Body of pancreas (tissue), 4 donors: Measurements from ENCODE around the gene TPSB2. TPM values are rescaled to one million over a fixed set of nuclear protein-coding genes. Genes with fewer than 3 reads are reported as not detected.

Experiments used
- ATAC-seq: fragments of 150-250 bp; one replicate; pipeline ENCODE4 v1.9.1; 2016
- DNase-seq, 4 donors: peaks; one replicate each; pipeline ENCODE4 v3.0.0-alpha.2; 2019
- H3K27ac ChIP-seq, 4 donors: fragments of 200-600 bp; sonication (generic); 1 replicate in 3 of 4; 2 replicates in 1 of 4; pipeline versions ENCODE4 v1.5.1 to v1.6.1; 2016 to 2019; ENCODE audit warnings: mild to moderate bottlenecking in 1 of 4, mixed read lengths in 1 of 4, moderate library complexity in 1 of 4
- H3K27me3 ChIP-seq, 2 donors: fragments of 200-600 bp; sonication (generic); one replicate each; pipeline ENCODE4 v1.6.0; 2016; ENCODE audit warnings: mild to moderate bottlenecking in 1 of 2
- H3K36me3 ChIP-seq, 2 donors: fragments of 200-600 bp; sonication (generic); replicated peaks in 1 of 2; 2 replicates each; pipeline ENCODE4 v1.5.1; 2016; ENCODE audit warnings: low read depth in 2 of 2; ENCODE audit not compliant: insufficient read depth in 1 of 2
- H3K4me1 ChIP-seq: fragments of 200-600 bp; sonication (generic); one replicate; pipeline ENCODE4 v1.6.0; 2016
- H3K4me3 ChIP-seq, 2 donors: fragments of 200-600 bp; sonication (generic); 1 replicate in 1 of 2; 2 replicates in 1 of 2; pipeline ENCODE4 v1.5.1; 2016 to 2019
- H3K9me3 ChIP-seq, 3 donors: fragments of 200-600 bp; sonication (generic); 1 replicate in 2 of 3; 2 replicates in 1 of 3; pipeline ENCODE4 v1.5.1; 2016
- CTCF ChIP-seq, 7 experiments: fragments of 450-650 bp in 4 of 7; fragments of 200-600 bp in 3 of 7; sonication (generic) in 3 of 7; IDR thresholded peaks; one replicate each; pipeline ENCODE4 v1.5.1; 2016 to 2019; ENCODE audit warnings: antibody characterized with exemption in 7 of 7
- POLR2A ChIP-seq, 3 donors: fragments of 450-650 bp; IDR thresholded peaks; one replicate each; pipeline ENCODE4 v1.6.1; 2016; ENCODE audit warnings: antibody characterized with exemption in 3 of 3, mild to moderate bottlenecking in 2 of 3
- WGBS, 2 donors: methylation state at CpG; one replicate each; pipeline ENCODE4 v1.1.5; 2017; 5-methylcytosine and 5-hydroxymethylcytosine counted together
- intact Hi-C: fragments of 100-400 bp; cut with DNase I; formaldehyde crosslinking; loops from one replicate; pipeline ENCODE4 v1.15.1; 2023
- total RNA-seq, 2 donors: library from RNA; depleted of rRNA; stranded (reverse); fragments of >200 nt; gene quantifications; one replicate each; pipeline ENCODE4 v1.1.0, GENCODE V29; 2016

The TPSB2 gene
- total RNA-seq, 2 donors from 2014 or later: 4.4 to 21.8 TPM

- Histone ChIP-seq H3K4me1 (peaks cover 9% of the 10 kb centered on the region), H3K27ac (no peak overlapping the region), H3K9me3 (no peaks in the 10 kb centered on the region), H3K36me3 (no peaks in the 10 kb centered on the region), H3K4me3 (no peak overlapping the region), H3K27me3 (peaks cover 0 to 10% of the 10 kb centered on the region in 2 donors)
- no peak for ATAC-seq
- intact Hi-C loops: no loop called here
- TF ChIP-seq POLR2A (IDR thresholded peaks at IDR 0.05) (no peak), CTCF (IDR thresholded peaks at IDR 0.05) (no peak)
- DNase-seq: no peak
- WGBS, 2 donors: 59 to 65% methylated on average over 8 to 30 of the region's 32 CpGs
Observed at GRCh38 chr16:1262210-1262845, 32.3 kb upstream of the TPSB2 start.

- H3K36me3 ChIP-seq: no peaks in the 10 kb centered on the region
- ATAC-seq (no peak), DNase-seq (no peak)
- no peaks in the 10 kb centered on the region for H3K9me3 ChIP-seq
- peaks cover 9% of the 10 kb centered on the region for H3K4me1 ChIP-seq
- intact Hi-C loops: no loop called here
- H3K4me3 ChIP-seq: no peak overlapping the region
- no peak for TF ChIP-seq CTCF (IDR thresholded peaks at IDR 0.05)
- no peak for TF ChIP-seq POLR2A (IDR thresholded peaks at IDR 0.05)
- 7 to 15% methylated on average over 11 to 43 of the region's 47 CpGs for WGBS, 2 donors
- no peak overlapping the region for H3K27ac ChIP-seq
- H3K27me3 ChIP-seq: peaks cover 0 to 10% of the 10 kb centered on the region in 2 donors
Observed at GRCh38 chr16:1261131-1261892, 31.3 kb upstream of the TPSB2 start.

DNA sequence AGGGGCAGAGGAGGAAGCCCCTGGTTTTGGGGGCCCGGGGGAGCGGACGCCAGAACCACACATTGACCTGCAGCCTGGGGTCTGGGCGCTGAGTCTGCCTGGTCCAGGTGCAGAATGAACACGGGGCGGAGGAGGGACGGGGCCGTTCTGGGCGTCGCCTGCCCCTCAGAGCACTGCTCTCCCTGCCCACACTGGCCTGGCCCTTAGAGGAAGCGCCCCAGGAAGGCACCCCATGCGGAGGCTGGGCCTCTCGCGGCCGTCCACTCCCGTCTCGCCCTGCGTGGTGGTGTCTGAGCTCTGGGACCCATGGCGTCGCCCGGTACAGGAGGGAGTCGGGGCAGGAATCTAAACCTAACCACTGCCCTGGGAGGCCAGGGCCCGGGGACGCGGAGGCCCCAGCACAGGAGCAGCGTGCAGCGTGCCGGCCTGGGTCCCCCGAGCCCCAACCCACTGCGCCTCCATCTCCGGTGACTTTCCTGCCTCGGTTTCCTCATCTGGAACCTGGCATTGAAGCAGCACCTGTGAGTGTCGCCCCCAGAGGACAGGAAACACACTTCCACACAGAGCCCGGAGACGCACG, 30.2 kb upstream of the TPSB2 start:
- H3K9me3 ChIP-seq: no peaks in the 10 kb centered on the region
- peaks cover 9% of the 10 kb centered on the region for H3K4me1 ChIP-seq
- H3K27ac ChIP-seq: no peak overlapping the region
- intact Hi-C loops: no loop called here
- H3K4me3 ChIP-seq: no peak overlapping the region
- ATAC-seq (no peak), DNase-seq (no peak)
- peaks cover 0 to 10% of the 10 kb centered on the region in 2 donors for H3K27me3 ChIP-seq
- TF ChIP-seq CTCF (IDR thresholded peaks at IDR 0.05) (no peak), POLR2A (IDR thresholded peaks at IDR 0.05) (no peak)
- H3K36me3 ChIP-seq: no peaks in the 10 kb centered on the region
- 57% methylated on average over 33 of the region's 36 CpGs; no CpG with 5 or more reads in 1 of the 2 donors for WGBS, 2 donors

DNA sequence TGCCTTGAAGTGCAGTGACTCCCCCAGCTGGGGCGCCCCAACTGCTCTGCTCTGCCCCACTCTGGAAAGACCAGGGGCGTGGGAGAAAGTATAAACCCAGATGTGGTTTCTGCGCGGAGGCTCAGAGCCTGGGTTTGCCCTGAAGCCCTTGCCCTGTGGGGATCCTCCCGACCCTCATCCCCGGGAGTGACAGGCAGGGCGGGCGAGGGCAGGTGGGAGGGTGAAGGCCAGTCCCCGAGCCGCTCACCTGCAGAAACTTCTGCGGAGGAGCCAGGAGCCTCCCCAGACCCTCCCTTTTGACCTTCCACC, 29.7 kb upstream of the TPSB2 start:
- 13 to 24% methylated on average over 2 to 11 of the region's 11 CpGs for WGBS, 2 donors

More for the DNA sequence above, 29.7 kb upstream of the TPSB2 start:
- Histone ChIP-seq H3K9me3 (no peaks in the 10 kb centered on the region), H3K27ac (no peak overlapping the region), H3K36me3 (no peaks in the 10 kb centered on the region), H3K4me1 (peaks cover 9% of the 10 kb centered on the region), H3K27me3 (peaks cover 0 to 10% of the 10 kb centered on the region in 2 donors), H3K4me3 (no peak overlapping the region)
- no peak for TF ChIP-seq CTCF (IDR thresholded peaks at IDR 0.05)
- TF ChIP-seq POLR2A (IDR thresholded peaks at IDR 0.05): no peak
- ATAC-seq (no peak), DNase-seq (no peak)
- intact Hi-C loops: no loop called here
